KMS-11 (cell line): ENCODE results near the gene LEKR1.
"Not testable (repeated sequence)": the region's sequence is repeated elsewhere in the genome, so short reads cannot be mapped to it uniquely, and the experiment has no call there.

ENCODE experiments used
- H2AFZ ChIP-seq: fragments of 200-600 bp; sonication (generic); 2 replicates; pipeline ENCODE4 v1.6.1; 2016; ENCODE audit warnings: antibody characterized with exemption, mixed run types, low read depth
- H3K27ac ChIP-seq: fragments of 200-600 bp; sonication (generic); 2 replicates; pipeline ENCODE4 v1.6.1; 2016; ENCODE audit warnings: mild to moderate bottlenecking, mixed run types
- H3K27me3 ChIP-seq: fragments of 200-600 bp; sonication (generic); 2 replicates; pipeline ENCODE4 v1.6.1; 2017; ENCODE audit warnings: mild to moderate bottlenecking, low read depth, mixed run types, moderate library complexity; ENCODE audit not compliant: insufficient read depth
- H3K36me3 ChIP-seq: fragments of 200-600 bp; sonication (generic); 2 replicates; pipeline ENCODE4 v1.6.1; 2017; ENCODE audit warnings: mild to moderate bottlenecking, mixed run types; ENCODE audit not compliant: insufficient read depth
- H3K4me1 ChIP-seq: fragments of 200-600 bp; sonication (generic); 2 replicates; pipeline ENCODE4 v1.6.1; 2016; ENCODE audit warnings: mild to moderate bottlenecking, low read depth, mixed run types; ENCODE audit not compliant: poor library complexity, severe bottlenecking
- H3K4me2 ChIP-seq: fragments of 200-600 bp; sonication (generic); 2 replicates; pipeline ENCODE4 v1.7.0; 2016; ENCODE audit warnings: mild to moderate bottlenecking, mixed run types
- H3K4me3 ChIP-seq: fragments of 200-600 bp; sonication (generic); IDR thresholded peaks from 2 replicates; pipeline ENCODE4 v1.6.1; 2017; ENCODE audit warnings: low read depth, low read length, mixed read lengths; ENCODE audit not compliant: insufficient read depth
- H3K79me2 ChIP-seq: fragments of 200-600 bp; sonication (generic); 2 replicates; pipeline ENCODE4 v1.6.1; 2016; ENCODE audit warnings: low read depth, mixed run types; ENCODE audit not compliant: insufficient read depth
- H3K9ac ChIP-seq: fragments of 200-600 bp; sonication (generic); 2 replicates; pipeline ENCODE4 v1.6.1; 2016; ENCODE audit warnings: mild to moderate bottlenecking, mixed run types
- H4K20me1 ChIP-seq: fragments of 200-600 bp; sonication (generic); 2 replicates; pipeline ENCODE4 v1.6.1; 2016; ENCODE audit warnings: mild to moderate bottlenecking, mixed run types; ENCODE audit not compliant: insufficient read depth
- TF ChIP-seq, protein P1 (sequence below): fragments of 200-600 bp; sonication (generic); conservative IDR thresholded peaks from 2 replicates; pipeline ENCODE4 v1.6.1; 2017; ENCODE audit warnings: low read depth, mild to moderate bottlenecking, antibody characterized with exemption, low read length, moderate library complexity, mixed read lengths

Gene LEKR1

DNA sequence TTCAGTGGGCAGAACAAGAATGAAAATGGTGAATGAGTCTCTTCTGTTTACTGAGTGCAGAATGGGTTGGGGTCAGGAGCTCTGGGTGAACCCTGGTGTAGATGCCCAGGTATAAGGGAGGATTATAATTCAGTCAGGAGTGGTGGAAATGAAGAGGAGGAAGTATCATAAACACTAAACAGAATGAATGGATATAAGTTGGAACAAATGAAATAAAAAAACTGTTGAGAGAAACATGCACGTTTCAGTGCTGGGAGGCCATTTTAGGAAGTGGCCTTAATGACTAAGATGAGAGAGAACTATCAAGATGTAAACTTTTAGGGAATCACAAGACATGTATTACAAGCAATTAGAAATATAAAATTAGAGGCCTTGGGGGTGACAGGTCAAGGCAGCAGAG is 32.8 kb upstream of the LEKR1 start:
- H3K4me3 ChIP-seq: no peak overlapping the region
- H3K79me2 ChIP-seq: no peaks in the 10 kb centered on the region
- TF ChIP-seq, protein P1, sequence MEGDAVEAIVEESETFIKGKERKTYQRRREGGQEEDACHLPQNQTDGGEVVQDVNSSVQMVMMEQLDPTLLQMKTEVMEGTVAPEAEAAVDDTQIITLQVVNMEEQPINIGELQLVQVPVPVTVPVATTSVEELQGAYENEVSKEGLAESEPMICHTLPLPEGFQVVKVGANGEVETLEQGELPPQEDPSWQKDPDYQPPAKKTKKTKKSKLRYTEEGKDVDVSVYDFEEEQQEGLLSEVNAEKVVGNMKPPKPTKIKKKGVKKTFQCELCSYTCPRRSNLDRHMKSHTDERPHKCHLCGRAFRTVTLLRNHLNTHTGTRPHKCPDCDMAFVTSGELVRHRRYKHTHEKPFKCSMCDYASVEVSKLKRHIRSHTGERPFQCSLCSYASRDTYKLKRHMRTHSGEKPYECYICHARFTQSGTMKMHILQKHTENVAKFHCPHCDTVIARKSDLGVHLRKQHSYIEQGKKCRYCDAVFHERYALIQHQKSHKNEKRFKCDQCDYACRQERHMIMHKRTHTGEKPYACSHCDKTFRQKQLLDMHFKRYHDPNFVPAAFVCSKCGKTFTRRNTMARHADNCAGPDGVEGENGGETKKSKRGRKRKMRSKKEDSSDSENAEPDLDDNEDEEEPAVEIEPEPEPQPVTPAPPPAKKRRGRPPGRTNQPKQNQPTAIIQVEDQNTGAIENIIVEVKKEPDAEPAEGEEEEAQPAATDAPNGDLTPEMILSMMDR: no peak
- H2AFZ ChIP-seq: no peak overlapping the region
- H3K4me2 ChIP-seq: no peak overlapping the region
- peaks cover 14% of the 10 kb centered on the region for H3K4me1 ChIP-seq
- no peak overlapping the region for H3K27ac ChIP-seq
- H3K36me3 ChIP-seq: no peaks in the 10 kb centered on the region
- H4K20me1 ChIP-seq: no peaks in the 10 kb centered on the region
- no peak overlapping the region for H3K9ac ChIP-seq
- no peaks in the 10 kb centered on the region for H3K27me3 ChIP-seq

DNA sequence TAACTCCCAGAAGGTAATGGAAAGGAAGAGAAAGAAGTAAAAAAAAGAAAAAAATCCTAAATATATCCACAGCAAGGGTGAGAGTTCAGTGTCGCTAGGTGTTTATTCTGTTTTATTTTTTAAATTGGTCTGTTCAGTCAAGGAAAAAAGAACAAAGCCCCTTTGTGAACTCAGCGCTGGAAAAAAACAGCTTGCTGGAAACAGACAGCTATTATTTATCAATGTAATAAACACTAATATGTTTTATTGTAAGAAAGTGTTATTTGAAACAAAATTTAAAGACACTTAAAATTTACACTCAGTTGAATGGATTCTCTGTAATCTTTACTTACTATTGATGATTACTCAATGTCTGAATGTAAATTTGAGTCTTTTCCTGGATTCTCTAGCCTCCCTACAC is 32.3 kb upstream of the LEKR1 start:
- Histone ChIP-seq H3K79me2 (no peaks in the 10 kb centered on the region), H3K9ac (no peak overlapping the region), H3K4me3 (no peak overlapping the region), H3K27me3 (no peaks in the 10 kb centered on the region), H3K4me1 (peaks cover 14% of the 10 kb centered on the region), H3K27ac (no peak overlapping the region), H3K36me3 (no peaks in the 10 kb centered on the region), H2AFZ (no peak overlapping the region), H3K4me2 (no peak overlapping the region), H4K20me1 (no peaks in the 10 kb centered on the region)
- TF ChIP-seq, protein P1: no peak

DNA sequence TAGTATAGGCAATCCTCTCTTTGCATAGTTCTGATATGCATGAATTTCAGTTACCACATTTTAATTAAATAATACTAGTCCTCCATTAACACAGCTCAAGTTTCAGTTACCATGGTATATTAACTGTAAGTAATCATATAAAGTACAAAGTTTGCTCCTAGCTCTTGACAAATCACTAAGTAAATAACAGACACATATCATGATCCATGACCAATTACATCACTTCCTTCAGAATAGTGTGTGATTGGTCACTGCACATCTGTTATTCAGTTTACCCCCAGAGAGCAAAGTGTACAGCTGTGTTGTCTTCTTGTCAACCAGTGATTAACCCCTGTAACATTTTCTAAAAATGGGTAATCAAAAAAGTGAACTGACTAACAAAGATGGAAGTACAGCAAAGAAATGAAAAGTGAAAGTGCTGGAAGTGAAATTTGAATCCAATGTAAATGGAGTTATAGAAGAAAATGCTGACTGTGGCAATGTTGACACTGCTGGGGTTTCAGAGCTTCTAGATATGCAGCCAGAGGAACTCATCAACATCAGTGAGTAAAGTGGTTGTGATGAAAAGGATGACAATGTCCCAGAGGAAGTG is 30.2 kb upstream of the LEKR1 start:
- Histone ChIP-seq H3K27ac (no peak overlapping the region), H2AFZ (no peak overlapping the region), H3K4me1 (peaks cover 15% of the 10 kb centered on the region), H4K20me1 (no peaks in the 10 kb centered on the region), H3K79me2 (no peaks in the 10 kb centered on the region), H3K4me3 (no peak overlapping the region), H3K9ac (no peak overlapping the region), H3K36me3 (no peaks in the 10 kb centered on the region), H3K4me2 (0 out of 2 replicates have a peak overlapping the region, but pooled peaks have one; percentile 7), H3K27me3 (no peaks in the 10 kb centered on the region)
- TF ChIP-seq, protein P1: no peak

- TF ChIP-seq, protein P1: no peak
- Histone ChIP-seq H3K4me2 (no peak overlapping the region), H4K20me1 (no peaks in the 10 kb centered on the region), H3K27ac (no peak overlapping the region), H2AFZ (no peak overlapping the region), H3K4me3 (no peak overlapping the region), H3K79me2 (no peaks in the 10 kb centered on the region), H3K36me3 (no peaks in the 10 kb centered on the region), H3K27me3 (no peaks in the 10 kb centered on the region), H3K9ac (no peak overlapping the region), H3K4me1 (peaks cover 21% of the 10 kb centered on the region)
Observed at GRCh38 chr3:156797368-156797767, 28.8 kb upstream of the LEKR1 start.

- not testable (repeated sequence) for H3K27me3 ChIP-seq, H3K36me3 ChIP-seq, H3K27ac ChIP-seq, H3K79me2 ChIP-seq, H2AFZ ChIP-seq, H3K4me3 ChIP-seq, H3K4me2 ChIP-seq, H3K9ac ChIP-seq, H4K20me1 ChIP-seq
- H3K4me1 ChIP-seq: peaks cover 17% of the 10 kb centered on the region
Observed at GRCh38 chr3:156800287-156800686, 25.9 kb upstream of the LEKR1 start.
